Measurements from ENCODE around the gene SATB2.

Gene SATB2

DNA sequence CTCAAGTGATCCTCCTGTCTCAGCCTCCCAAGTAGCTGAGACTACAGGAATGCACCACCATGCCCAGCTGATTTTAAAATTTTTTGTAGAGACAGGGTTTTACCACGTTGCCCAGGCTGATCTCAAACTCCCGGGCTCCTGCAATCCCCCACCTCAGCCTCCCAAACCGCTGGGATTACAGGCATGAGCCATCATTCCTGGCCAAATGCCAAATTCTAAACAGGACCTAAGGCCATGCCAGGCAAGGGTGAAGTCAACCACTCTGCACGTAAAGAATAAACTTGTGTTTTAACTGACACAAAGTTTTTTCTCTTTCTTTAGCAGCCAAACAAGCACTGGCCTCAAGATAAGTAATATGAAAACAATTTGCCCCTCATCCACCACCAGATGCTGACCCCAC lies 37.4 kb upstream of the SATB2 start (continued):
- TF ChIP-seq, protein P1, sequence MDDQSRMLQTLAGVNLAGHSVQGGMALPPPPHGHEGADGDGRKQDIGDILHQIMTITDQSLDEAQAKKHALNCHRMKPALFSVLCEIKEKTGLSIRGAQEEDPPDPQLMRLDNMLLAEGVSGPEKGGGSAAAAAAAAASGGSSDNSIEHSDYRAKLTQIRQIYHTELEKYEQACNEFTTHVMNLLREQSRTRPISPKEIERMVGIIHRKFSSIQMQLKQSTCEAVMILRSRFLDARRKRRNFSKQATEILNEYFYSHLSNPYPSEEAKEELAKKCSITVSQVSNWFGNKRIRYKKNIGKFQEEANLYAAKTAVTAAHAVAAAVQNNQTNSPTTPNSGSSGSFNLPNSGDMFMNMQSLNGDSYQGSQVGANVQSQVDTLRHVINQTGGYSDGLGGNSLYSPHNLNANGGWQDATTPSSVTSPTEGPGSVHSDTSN (CRISPR knock-in tag; IDR thresholded peaks at IDR 0.05) = no peak
- TF ChIP-seq ZNF223 (tag by site-specific recombination; IDR thresholded peaks at IDR 0.05) (no peak), ZNF24 (tag by site-specific recombination; IDR thresholded peaks at IDR 0.05) (no peak), ZNF777 (tag by site-specific recombination; IDR thresholded peaks at IDR 0.05; ENCODE audit: borderline replicate concordance) (no peak)
- TF ChIP-seq, protein P2, sequence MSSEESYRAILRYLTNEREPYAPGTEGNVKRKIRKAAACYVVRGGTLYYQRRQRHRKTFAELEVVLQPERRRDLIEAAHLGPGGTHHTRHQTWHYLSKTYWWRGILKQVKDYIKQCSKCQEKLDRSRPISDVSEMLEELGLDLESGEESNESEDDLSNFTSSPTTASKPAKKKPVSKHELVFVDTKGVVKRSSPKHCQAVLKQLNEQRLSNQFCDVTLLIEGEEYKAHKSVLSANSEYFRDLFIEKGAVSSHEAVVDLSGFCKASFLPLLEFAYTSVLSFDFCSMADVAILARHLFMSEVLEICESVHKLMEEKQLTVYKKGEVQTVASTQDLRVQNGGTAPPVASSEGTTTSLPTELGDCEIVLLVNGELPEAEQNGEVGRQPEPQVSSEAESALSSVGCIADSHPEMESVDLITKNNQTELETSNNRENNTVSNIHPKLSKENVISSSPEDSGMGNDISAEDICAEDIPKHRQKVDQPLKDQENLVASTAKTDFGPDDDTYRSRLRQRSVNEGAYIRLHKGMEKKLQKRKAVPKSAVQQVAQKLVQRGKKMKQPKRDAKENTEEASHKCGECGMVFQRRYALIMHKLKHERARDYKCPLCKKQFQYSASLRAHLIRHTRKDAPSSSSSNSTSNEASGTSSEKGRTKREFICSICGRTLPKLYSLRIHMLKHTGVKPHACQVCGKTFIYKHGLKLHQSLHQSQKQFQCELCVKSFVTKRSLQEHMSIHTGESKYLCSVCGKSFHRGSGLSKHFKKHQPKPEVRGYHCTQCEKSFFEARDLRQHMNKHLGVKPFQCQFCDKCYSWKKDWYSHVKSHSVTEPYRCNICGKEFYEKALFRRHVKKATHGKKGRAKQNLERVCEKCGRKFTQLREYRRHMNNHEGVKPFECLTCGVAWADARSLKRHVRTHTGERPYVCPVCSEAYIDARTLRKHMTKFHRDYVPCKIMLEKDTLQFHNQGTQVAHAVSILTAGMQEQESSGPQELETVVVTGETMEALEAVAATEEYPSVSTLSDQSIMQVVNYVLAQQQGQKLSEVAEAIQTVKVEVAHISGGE (tag by site-specific recombination; conservative IDR thresholded peaks at IDR 0.05; ENCODE audit: low read depth) = no peak
- TF ChIP-seq, protein P3, sequence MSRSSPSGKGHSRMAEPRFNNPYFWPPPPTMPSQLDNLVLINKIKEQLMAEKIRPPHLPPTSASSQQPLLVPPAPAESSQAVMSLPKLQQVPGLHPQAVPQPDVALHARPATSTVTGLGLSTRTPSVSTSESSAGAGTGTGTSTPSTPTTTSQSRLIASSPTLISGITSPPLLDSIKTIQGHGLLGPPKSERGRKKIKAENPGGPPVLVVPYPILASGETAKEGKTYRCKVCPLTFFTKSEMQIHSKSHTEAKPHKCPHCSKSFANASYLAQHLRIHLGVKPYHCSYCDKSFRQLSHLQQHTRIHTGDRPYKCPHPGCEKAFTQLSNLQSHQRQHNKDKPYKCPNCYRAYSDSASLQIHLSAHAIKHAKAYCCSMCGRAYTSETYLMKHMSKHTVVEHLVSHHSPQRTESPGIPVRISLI (tag by site-specific recombination; IDR thresholded peaks at IDR 0.05) = no peak

DNA sequence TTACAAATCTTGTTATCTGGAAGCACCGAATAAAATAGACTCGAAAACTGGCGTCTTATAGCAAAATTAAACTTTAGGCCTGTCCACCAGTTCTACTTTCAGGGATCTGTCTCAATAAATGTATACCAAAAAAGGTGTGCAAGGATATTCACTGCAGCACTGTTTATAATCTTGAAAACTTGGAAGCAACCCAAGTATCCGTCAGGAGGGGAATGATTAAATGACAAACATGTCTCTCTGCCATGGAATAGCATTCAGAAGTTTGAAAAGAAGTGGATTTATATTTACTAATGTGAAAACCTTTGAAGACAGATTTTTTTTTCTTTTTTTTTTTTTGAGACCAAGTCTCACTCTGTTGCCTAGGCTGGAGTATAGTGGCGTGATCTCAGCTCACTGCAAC lies 32.3 kb upstream of the SATB2 start:
- TF ChIP-seq, protein P4, sequence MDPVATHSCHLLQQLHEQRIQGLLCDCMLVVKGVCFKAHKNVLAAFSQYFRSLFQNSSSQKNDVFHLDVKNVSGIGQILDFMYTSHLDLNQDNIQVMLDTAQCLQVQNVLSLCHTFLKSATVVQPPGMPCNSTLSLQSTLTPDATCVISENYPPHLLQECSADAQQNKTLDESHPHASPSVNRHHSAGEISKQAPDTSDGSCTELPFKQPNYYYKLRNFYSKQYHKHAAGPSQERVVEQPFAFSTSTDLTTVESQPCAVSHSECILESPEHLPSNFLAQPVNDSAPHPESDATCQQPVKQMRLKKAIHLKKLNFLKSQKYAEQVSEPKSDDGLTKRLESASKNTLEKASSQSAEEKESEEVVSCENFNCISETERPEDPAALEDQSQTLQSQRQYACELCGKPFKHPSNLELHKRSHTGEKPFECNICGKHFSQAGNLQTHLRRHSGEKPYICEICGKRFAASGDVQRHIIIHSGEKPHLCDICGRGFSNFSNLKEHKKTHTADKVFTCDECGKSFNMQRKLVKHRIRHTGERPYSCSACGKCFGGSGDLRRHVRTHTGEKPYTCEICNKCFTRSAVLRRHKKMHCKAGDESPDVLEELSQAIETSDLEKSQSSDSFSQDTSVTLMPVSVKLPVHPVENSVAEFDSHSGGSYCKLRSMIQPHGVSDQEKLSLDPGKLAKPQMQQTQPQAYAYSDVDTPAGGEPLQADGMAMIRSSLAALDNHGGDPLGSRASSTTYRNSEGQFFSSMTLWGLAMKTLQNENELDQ (tag by site-specific recombination; IDR thresholded peaks at IDR 0.05; ENCODE audit: low read depth) = no peak
- TF ChIP-seq MEIS1 (CRISPR knock-in tag; IDR thresholded peaks at IDR 0.05; ENCODE audit: borderline replicate concordance) (peak; percentile 57; the same call in 1 of the 2 replicates), KLF8 (tag by site-specific recombination; IDR thresholded peaks at IDR 0.05) (no peak), ZNF174 (tag by site-specific recombination; IDR thresholded peaks at IDR 0.05) (no peak), ZNF433 (tag by site-specific recombination; IDR thresholded peaks at IDR 0.05; ENCODE audit: low read depth) (no peak), ZNF114 (tag by site-specific recombination; IDR thresholded peaks at IDR 0.05) (no peak), IKZF3 (tag by site-specific recombination; IDR thresholded peaks at IDR 0.05) (no peak), ZNF585B (tag by site-specific recombination; IDR thresholded peaks at IDR 0.05) (no peak), ZNF214 (tag by site-specific recombination; IDR thresholded peaks at IDR 0.05; ENCODE audit: borderline replicate concordance) (no peak)
- ChIA-PET CTCF (interaction anchor here (1.1 to 3.6 kb wide), 10 partner anchors 11 to 1177 kb away, joined by 3 to 30 read pairs (median 6); no protein-coding TSS in a partner anchor), POLR2A (no interaction called here)
- Histone ChIP-seq H3K4me1 (ENCODE audit: control insufficient read depth, insufficient read depth, low read length) (no peaks in the 10 kb centered on the region), H3K27ac (ENCODE audit: extremely low read depth, low read depth, low read length) (no peak overlapping the region), H3K36me3 (ENCODE audit: control insufficient read depth in 2 of 2, insufficient read depth in 1 of 2, low read length in 2 of 2) (no peaks in the 10 kb centered on the region), H3K4me3 (ENCODE audit: low read depth, low read length) (no peak overlapping the region), H3K9me3 (ENCODE audit: control insufficient read depth, insufficient read depth, low read depth, low read length) (no peaks in the 10 kb centered on the region)

Data from HEK293 (cell line).